HCT116 (cell line): ENCODE data around the gene CDKL5. TPM values are rescaled to one million over a fixed set of nuclear protein-coding genes. Genes with fewer than 3 reads are reported as not detected.

ENCODE experiments used
- ATAC-seq: fragments of 200-7000 bp; cut with Tn5 transposase; 2 replicates; pipeline ENCODE4 v1.9.1; 2020; ENCODE audit warnings: mild to moderate bottlenecking, moderate library complexity
- BruUV-seq: library from RNA; stranded (reverse); fragments of 400-500 nt; replicated peaks from 2 replicates; lab custom pipeline; 2021; lab: Mats Ljungman, UMichigan
- CTCF ChIA-PET: fragments of 300-600 bp; sonication (Branson Sonifier 250); formaldehyde crosslinking; loops from one replicate; lab custom pipeline; 2021; ENCODE audit warnings: antibody characterized with exemption; lab: Charles Lee
- POLR2A ChIA-PET: fragments of 300-600, 350-600 bp; sonication (Branson Sonifier 250); formaldehyde crosslinking; loops from one replicate; lab custom pipeline; 2021; ENCODE audit warnings: antibody characterized with exemption; lab: Charles Lee
- RAD21 ChIA-PET, 2 experiments: fragments of 300-600 bp; sonication (Branson Sonifier 250); formaldehyde crosslinking; loops; one replicate each; lab custom pipeline; 2023; ENCODE audit warnings: low total read pairs in 2 of 2; ENCODE audit not compliant: uncharacterized antibody in 2 of 2, unreplicated experiment in 2 of 2, low non-redundant PET in 1 of 2; lab: Charles Lee
- DNase-seq: peaks from one replicate; pipeline ENCODE4 v3.0.0-alpha.2; 2010; ENCODE audit warnings: low read depth, low spot score
- H2AFZ ChIP-seq: fragments of 200-600 bp; shearing (Covaris generic), sonication (generic); 2 replicates; pipeline ENCODE4 v1.6.1; 2017; ENCODE audit warnings: low read depth, mixed run types, mixed read lengths, antibody characterized with exemption, low read length; ENCODE audit not compliant: poor library complexity, severe bottlenecking
- H3K27ac ChIP-seq: 2 replicates; pipeline ENCODE4 v1.5.1; 2012; ENCODE audit warnings: low read depth, low read length
- H3K27me3 ChIP-seq: fragments of 200-600 bp; sonication (generic); 2 replicates; pipeline ENCODE4 v1.6.1; 2016; ENCODE audit warnings: mixed run types, low read length, mixed read lengths; ENCODE audit not compliant: insufficient read depth
- H3K36me3 ChIP-seq, 2 experiments: fragments of 200-500 bp in 1 of 2; fragments of 200-600 bp in 1 of 2; sonication (Bioruptor generic) in 1 of 2; sonication (generic) in 1 of 2; 2 replicates each; pipeline versions ENCODE4 v1.5.1 to v1.6.1; 2014 to 2016; ENCODE audit warnings: low read length in 2 of 2, inconsistent platforms in 1 of 2, mixed read lengths in 1 of 2, mixed run types in 1 of 2; ENCODE audit not compliant: insufficient read depth in 2 of 2, control insufficient read depth in 1 of 2
- H3K4me1 ChIP-seq, 2 experiments: fragments of 200-600 bp in 1 of 2; sonication (generic) in 1 of 2; 2 replicates each; pipeline versions ENCODE4 v1.5.1 to v1.6.1; 2012 to 2017; ENCODE audit warnings: low read length in 2 of 2, inconsistent platforms in 1 of 2, mild to moderate bottlenecking in 1 of 2, mixed read lengths in 1 of 2, mixed run types in 1 of 2, moderate library complexity in 1 of 2; ENCODE audit not compliant: insufficient read depth in 2 of 2, control insufficient read depth in 1 of 2
- H3K4me2 ChIP-seq: fragments of 200-600 bp; sonication (generic); 2 replicates; pipeline ENCODE4 v1.6.1; 2017; ENCODE audit warnings: mixed run types, low read length, mixed read lengths
- H3K4me3 ChIP-seq, 2 experiments: fragments of 200-600 bp in 1 of 2; sonication (generic) in 1 of 2; replicated peaks in 1 of 2; 2 replicates each; pipeline ENCODE4 v1.5.1; 2011 to 2016; ENCODE audit warnings: low read length in 2 of 2, control low read depth in 1 of 2, low read depth in 1 of 2, mild to moderate bottlenecking in 1 of 2, mixed read lengths in 1 of 2, mixed run types in 1 of 2
- H3K79me2 ChIP-seq: fragments of 200-600 bp; sonication (generic); 2 replicates; pipeline ENCODE4 v1.6.1; 2017; ENCODE audit warnings: mild to moderate bottlenecking, mixed run types, low read length, moderate library complexity, mixed read lengths; ENCODE audit not compliant: insufficient read depth
- H3K9ac ChIP-seq: fragments of 200-600 bp; sonication (generic); 2 replicates; pipeline ENCODE4 v1.6.1; 2016; ENCODE audit warnings: low read length, mixed read lengths
- H3K9me2 ChIP-seq: fragments of 200-600 bp; sonication (generic), shearing (Covaris generic); 2 replicates; pipeline ENCODE4 v1.6.1; 2017; ENCODE audit warnings: mixed run types, mild to moderate bottlenecking, moderate library complexity; ENCODE audit not compliant: insufficient read depth
- H3K9me3 ChIP-seq, 2 experiments: fragments of 200-500 bp in 1 of 2; fragments of 200-600 bp in 1 of 2; sonication (Bioruptor generic) in 1 of 2; sonication (generic) in 1 of 2; 2 replicates each; pipeline ENCODE4 v1.6.1; 2014 to 2017; ENCODE audit warnings: low read length in 2 of 2, mixed read lengths in 2 of 2, inconsistent platforms in 1 of 2, low read depth in 1 of 2, mild to moderate bottlenecking in 1 of 2, mixed run types in 1 of 2, moderate library complexity in 1 of 2; ENCODE audit not compliant: control insufficient read depth in 1 of 2, insufficient read depth in 1 of 2
- H4K20me1 ChIP-seq: fragments of 200-600 bp; sonication (generic), shearing (Covaris generic); 2 replicates; pipeline ENCODE4 v1.6.1; 2017; ENCODE audit warnings: mixed run types, mild to moderate bottlenecking, moderate library complexity; ENCODE audit not compliant: insufficient read depth
- CBX3 ChIP-seq: IDR thresholded peaks from 2 replicates; pipeline ENCODE4 v1.6.1; 2012; ENCODE audit warnings: low read depth
- CEBPB ChIP-seq: IDR thresholded peaks from 2 replicates; pipeline ENCODE4 v1.6.1; 2012; ENCODE audit warnings: low read depth
- EGR1 ChIP-seq: IDR thresholded peaks from 2 replicates; pipeline ENCODE4 v1.6.1; 2012; ENCODE audit warnings: low read depth
- ELF1 ChIP-seq: IDR thresholded peaks from 2 replicates; pipeline ENCODE4 v1.6.1; 2012; ENCODE audit warnings: low read depth, borderline replicate concordance
- EZH2 ChIP-seq: fragments of 200-600 bp; sonication (generic); IDR thresholded peaks from 2 replicates; pipeline ENCODE4 v1.6.1; 2017; ENCODE audit warnings: antibody characterized with exemption, mixed run types
- EZH2phosphoT487 ChIP-seq: fragments of 200-600 bp; IDR thresholded peaks from 2 replicates; pipeline ENCODE4 v1.6.1; 2018; ENCODE audit warnings: antibody characterized with exemption, borderline replicate concordance
- FOSL1 ChIP-seq: IDR thresholded peaks from 2 replicates; pipeline ENCODE4 v1.6.1; 2012; ENCODE audit warnings: low read depth
- JUND ChIP-seq: IDR thresholded peaks from 2 replicates; pipeline ENCODE4 v1.6.1; 2012
- POLR2A ChIP-seq: IDR thresholded peaks from 2 replicates; pipeline ENCODE4 v1.7.0; 2011; ENCODE audit warnings: borderline replicate concordance; ENCODE audit not compliant: insufficient read depth, insufficient read length; ENCODE audit errors: extremely low read depth
- POLR2AphosphoS5 ChIP-seq: IDR thresholded peaks from 2 replicates; pipeline ENCODE4 v1.6.1; 2011; ENCODE audit warnings: mild to moderate bottlenecking, low read depth, low read length, moderate library complexity
- RAD21 ChIP-seq: IDR thresholded peaks from 2 replicates; pipeline ENCODE4 v1.6.1; 2012; ENCODE audit warnings: low read depth, mild to moderate bottlenecking
- SIN3A ChIP-seq: IDR thresholded peaks from 2 replicates; pipeline ENCODE4 v1.6.1; 2012; ENCODE audit warnings: low read depth
- TCF7L2 ChIP-seq: IDR thresholded peaks from 2 replicates; pipeline ENCODE4 v1.7.0; 2011; ENCODE audit warnings: borderline replicate concordance, inconsistent platforms; ENCODE audit not compliant: insufficient read depth, insufficient read length; ENCODE audit errors: extremely low read depth
- YY1 ChIP-seq: IDR thresholded peaks from 2 replicates; pipeline ENCODE4 v1.6.1; 2011; ENCODE audit warnings: low read length, low read depth, moderate library complexity, mild to moderate bottlenecking; ENCODE audit not compliant: insufficient replicate concordance; ENCODE audit errors: extremely low read depth
- ZFX ChIP-seq: fragments of 450-650 bp; IDR thresholded peaks from 2 replicates; pipeline ENCODE4 v1.6.1; 2017
- intact Hi-C: fragments of 100-400 bp; cut with micrococcal nuclease; formaldehyde crosslinking; loops from 2 replicates; pipeline ENCODE4 v1.10.0; 2022
- total RNA-seq: library from RNA; stranded (reverse); gene quantifications from one replicate; pipeline ENCODE4 v1.2.1, GENCODE V29; 2021; ENCODE audit not compliant: unreplicated experiment
- TF ChIP-seq, protein P1 (sequence below), 3 experiments: fragments of 200-600 bp in 1 of 3; sonication (generic) in 1 of 3; IDR thresholded peaks in 2 of 3; conservative IDR thresholded peaks in 1 of 3; 2 replicates each; pipeline ENCODE4 v1.5.1; 2012 to 2017; ENCODE audit warnings: low read depth in 2 of 3, low read length in 2 of 3, antibody characterized with exemption in 1 of 3, borderline replicate concordance in 1 of 3, control low read depth in 1 of 3, mild to moderate bottlenecking in 1 of 3, mixed read lengths in 1 of 3, mixed run types in 1 of 3, moderate library complexity in 1 of 3; ENCODE audit not compliant: insufficient read depth in 1 of 3
- TF ChIP-seq, protein P2 (sequence below): IDR thresholded peaks from 2 replicates; pipeline ENCODE4 v1.6.1; 2011; ENCODE audit warnings: mild to moderate bottlenecking, low read length, moderate library complexity; ENCODE audit not compliant: insufficient replicate concordance; ENCODE audit errors: extremely low read depth
- TF ChIP-seq, protein P3 (sequence below): IDR thresholded peaks from 2 replicates; pipeline ENCODE4 v1.6.1; 2012; ENCODE audit warnings: low read depth
- TF ChIP-seq, protein P4 (sequence below): IDR thresholded peaks from 2 replicates; pipeline ENCODE4 v1.6.1; 2012
- TF ChIP-seq, protein P5 (sequence below): IDR thresholded peaks from 2 replicates; pipeline ENCODE4 v1.6.1; 2012

Gene CDKL5
- total RNA-seq, 1 experiment from 2014 or later = 2.5 TPM

DNA sequence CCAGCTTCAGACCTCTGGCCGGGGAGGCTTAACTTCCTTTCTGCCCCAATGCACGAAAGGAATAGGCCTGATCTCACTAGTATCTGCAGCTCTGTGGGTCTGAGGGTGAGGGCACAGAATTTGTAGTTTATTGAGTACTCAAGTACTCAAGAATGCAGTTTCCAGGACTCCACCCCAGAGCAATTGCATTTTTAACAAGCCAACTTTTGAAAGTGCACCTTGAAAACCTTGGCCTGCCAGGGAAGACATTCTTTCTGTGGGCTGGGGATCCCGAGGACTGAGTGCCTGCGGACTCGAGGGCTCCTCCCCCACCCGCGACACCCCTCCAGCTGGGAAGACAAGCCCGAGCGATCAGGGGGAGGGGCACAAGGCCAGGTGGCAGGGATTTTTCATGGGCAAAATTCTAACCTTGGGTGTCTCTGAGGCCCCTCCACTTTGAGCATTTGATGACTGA lies 224.1 kb downstream of the CDKL5 start:
- CTCF ChIA-PET = no interaction called here
- BruUV-seq = no TSS peak
- no peaks in the 10 kb centered on the region for H4K20me1 ChIP-seq
- POLR2A ChIA-PET = no interaction called here
- DNase-seq (no peak), ATAC-seq (no peak)
- no peaks in the 10 kb centered on the region for H3K9me3 ChIP-seq
- TF ChIP-seq EZH2phosphoT487 (no peak), ELF1 (no peak), ZFX (no peak), YY1 (no peak), POLR2A (no peak), CBX3 (no peak), SIN3A (no peak), RAD21 (no peak), JUND (no peak), CEBPB (no peak), EGR1 (no peak), FOSL1 (no peak), POLR2AphosphoS5 (no peak), TCF7L2 (no peak), EZH2 (no peak)
- TF ChIP-seq, protein P1, sequence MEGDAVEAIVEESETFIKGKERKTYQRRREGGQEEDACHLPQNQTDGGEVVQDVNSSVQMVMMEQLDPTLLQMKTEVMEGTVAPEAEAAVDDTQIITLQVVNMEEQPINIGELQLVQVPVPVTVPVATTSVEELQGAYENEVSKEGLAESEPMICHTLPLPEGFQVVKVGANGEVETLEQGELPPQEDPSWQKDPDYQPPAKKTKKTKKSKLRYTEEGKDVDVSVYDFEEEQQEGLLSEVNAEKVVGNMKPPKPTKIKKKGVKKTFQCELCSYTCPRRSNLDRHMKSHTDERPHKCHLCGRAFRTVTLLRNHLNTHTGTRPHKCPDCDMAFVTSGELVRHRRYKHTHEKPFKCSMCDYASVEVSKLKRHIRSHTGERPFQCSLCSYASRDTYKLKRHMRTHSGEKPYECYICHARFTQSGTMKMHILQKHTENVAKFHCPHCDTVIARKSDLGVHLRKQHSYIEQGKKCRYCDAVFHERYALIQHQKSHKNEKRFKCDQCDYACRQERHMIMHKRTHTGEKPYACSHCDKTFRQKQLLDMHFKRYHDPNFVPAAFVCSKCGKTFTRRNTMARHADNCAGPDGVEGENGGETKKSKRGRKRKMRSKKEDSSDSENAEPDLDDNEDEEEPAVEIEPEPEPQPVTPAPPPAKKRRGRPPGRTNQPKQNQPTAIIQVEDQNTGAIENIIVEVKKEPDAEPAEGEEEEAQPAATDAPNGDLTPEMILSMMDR (IDR thresholded peaks at IDR 0.05 in 2 of 3, conservative IDR thresholded peaks at IDR 0.05 in 1 of 3; ENCODE audit: borderline replicate concordance in 1 of 3, insufficient read depth in 1 of 3, low read depth in 2 of 3, low read length in 2 of 3) = no peak
- TF ChIP-seq, protein P2, sequence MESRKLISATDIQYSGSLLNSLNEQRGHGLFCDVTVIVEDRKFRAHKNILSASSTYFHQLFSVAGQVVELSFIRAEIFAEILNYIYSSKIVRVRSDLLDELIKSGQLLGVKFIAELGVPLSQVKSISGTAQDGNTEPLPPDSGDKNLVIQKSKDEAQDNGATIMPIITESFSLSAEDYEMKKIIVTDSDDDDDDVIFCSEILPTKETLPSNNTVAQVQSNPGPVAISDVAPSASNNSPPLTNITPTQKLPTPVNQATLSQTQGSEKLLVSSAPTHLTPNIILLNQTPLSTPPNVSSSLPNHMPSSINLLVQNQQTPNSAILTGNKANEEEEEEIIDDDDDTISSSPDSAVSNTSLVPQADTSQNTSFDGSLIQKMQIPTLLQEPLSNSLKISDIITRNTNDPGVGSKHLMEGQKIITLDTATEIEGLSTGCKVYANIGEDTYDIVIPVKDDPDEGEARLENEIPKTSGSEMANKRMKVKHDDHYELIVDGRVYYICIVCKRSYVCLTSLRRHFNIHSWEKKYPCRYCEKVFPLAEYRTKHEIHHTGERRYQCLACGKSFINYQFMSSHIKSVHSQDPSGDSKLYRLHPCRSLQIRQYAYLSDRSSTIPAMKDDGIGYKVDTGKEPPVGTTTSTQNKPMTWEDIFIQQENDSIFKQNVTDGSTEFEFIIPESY = no peak
- TF ChIP-seq, protein P3, sequence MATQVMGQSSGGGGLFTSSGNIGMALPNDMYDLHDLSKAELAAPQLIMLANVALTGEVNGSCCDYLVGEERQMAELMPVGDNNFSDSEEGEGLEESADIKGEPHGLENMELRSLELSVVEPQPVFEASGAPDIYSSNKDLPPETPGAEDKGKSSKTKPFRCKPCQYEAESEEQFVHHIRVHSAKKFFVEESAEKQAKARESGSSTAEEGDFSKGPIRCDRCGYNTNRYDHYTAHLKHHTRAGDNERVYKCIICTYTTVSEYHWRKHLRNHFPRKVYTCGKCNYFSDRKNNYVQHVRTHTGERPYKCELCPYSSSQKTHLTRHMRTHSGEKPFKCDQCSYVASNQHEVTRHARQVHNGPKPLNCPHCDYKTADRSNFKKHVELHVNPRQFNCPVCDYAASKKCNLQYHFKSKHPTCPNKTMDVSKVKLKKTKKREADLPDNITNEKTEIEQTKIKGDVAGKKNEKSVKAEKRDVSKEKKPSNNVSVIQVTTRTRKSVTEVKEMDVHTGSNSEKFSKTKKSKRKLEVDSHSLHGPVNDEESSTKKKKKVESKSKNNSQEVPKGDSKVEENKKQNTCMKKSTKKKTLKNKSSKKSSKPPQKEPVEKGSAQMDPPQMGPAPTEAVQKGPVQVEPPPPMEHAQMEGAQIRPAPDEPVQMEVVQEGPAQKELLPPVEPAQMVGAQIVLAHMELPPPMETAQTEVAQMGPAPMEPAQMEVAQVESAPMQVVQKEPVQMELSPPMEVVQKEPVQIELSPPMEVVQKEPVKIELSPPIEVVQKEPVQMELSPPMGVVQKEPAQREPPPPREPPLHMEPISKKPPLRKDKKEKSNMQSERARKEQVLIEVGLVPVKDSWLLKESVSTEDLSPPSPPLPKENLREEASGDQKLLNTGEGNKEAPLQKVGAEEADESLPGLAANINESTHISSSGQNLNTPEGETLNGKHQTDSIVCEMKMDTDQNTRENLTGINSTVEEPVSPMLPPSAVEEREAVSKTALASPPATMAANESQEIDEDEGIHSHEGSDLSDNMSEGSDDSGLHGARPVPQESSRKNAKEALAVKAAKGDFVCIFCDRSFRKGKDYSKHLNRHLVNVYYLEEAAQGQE = no peak
- TF ChIP-seq, protein P4, sequence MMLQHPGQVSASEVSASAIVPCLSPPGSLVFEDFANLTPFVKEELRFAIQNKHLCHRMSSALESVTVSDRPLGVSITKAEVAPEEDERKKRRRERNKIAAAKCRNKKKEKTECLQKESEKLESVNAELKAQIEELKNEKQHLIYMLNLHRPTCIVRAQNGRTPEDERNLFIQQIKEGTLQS = no peak
- TF ChIP-seq, protein P5, sequence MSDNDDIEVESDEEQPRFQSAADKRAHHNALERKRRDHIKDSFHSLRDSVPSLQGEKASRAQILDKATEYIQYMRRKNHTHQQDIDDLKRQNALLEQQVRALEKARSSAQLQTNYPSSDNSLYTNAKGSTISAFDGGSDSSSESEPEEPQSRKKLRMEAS = no peak
- no peaks in the 10 kb centered on the region for H3K79me2 ChIP-seq
- intact Hi-C loops = no loop called here
- H3K4me3 ChIP-seq = no peak overlapping the region
- H3K36me3 ChIP-seq = no peaks in the 10 kb centered on the region
- no peak overlapping the region for H3K4me2 ChIP-seq
- H2AFZ ChIP-seq = no peak overlapping the region
- no peaks in the 10 kb centered on the region for H3K27me3 ChIP-seq
- no peak overlapping the region for H3K9ac ChIP-seq
- H3K4me1 ChIP-seq = no peaks in the 10 kb centered on the region
- H3K27ac ChIP-seq = no peak overlapping the region
- RAD21 ChIA-PET = no interaction called here
- no peaks in the 10 kb centered on the region for H3K9me2 ChIP-seq
